Glutamatergic neuron (in vitro differentiated cells): ENCODE results near the gene ABCE1. TPM values are rescaled to one million over a fixed set of nuclear protein-coding genes. Genes with fewer than 3 reads are reported as not detected.

Experiments
- DNase-seq: peaks from one replicate; pipeline ENCODE4 v3.0.0; 2022
- H3K27ac Mint-ChIP-seq: one replicate; pipeline ENCODE4 v1.8.0; 2020; ENCODE audit warnings: mild to moderate bottlenecking, mixed read lengths, inconsistent platforms; ENCODE audit not compliant: unreplicated experiment
- H3K27me3 Mint-ChIP-seq: one replicate; pipeline ENCODE4 v1.8.0; 2020; ENCODE audit warnings: mild to moderate bottlenecking, moderate library complexity, mixed read lengths, inconsistent platforms; ENCODE audit not compliant: unreplicated experiment
- H3K36me3 Mint-ChIP-seq: one replicate; pipeline ENCODE4 v1.8.0; 2020; ENCODE audit warnings: mild to moderate bottlenecking, mixed read lengths, inconsistent platforms; ENCODE audit not compliant: unreplicated experiment
- H3K4me1 Mint-ChIP-seq: one replicate; pipeline ENCODE4 v1.8.0; 2020; ENCODE audit warnings: mild to moderate bottlenecking, low read depth, mixed read lengths, inconsistent platforms; ENCODE audit not compliant: unreplicated experiment
- H3K4me3 Mint-ChIP-seq: one replicate; pipeline ENCODE4 v1.8.0; 2020; ENCODE audit warnings: mild to moderate bottlenecking, mixed read lengths, inconsistent platforms; ENCODE audit not compliant: unreplicated experiment
- H3K9me3 Mint-ChIP-seq: one replicate; pipeline ENCODE4 v1.8.0; 2020; ENCODE audit warnings: mild to moderate bottlenecking, moderate library complexity, mixed read lengths, inconsistent platforms; ENCODE audit not compliant: unreplicated experiment
- CTCF ChIP-seq: fragments of 200-600 bp; sonication (generic); IDR thresholded peaks from one replicate; pipeline ENCODE4 v1.5.0; 2021; ENCODE audit not compliant: partially characterized antibody, unreplicated experiment
- total RNA-seq: library from RNA; stranded (reverse); fragmentation: NEBNext Ultra II Directional; extraction: Animal tissue kit (Norgen Biotek cat#: 25700); gene quantifications from one replicate; pipeline ENCODE4 v1.2.1, GENCODE V29; 2021; ENCODE audit not compliant: unreplicated experiment

The ABCE1 gene
- total RNA-seq, 1 donor from 2014 or later: 36.2 TPM

GRCh38 chr4:145171911-145172310, 73.8 kb downstream of the ABCE1 start:
- Mint-ChIP-seq H3K9me3 (no peaks in the 10 kb centered on the region), H3K4me1 (no peaks in the 10 kb centered on the region), H3K36me3 (no peaks in the 10 kb centered on the region), H3K27me3 (no peaks in the 10 kb centered on the region), H3K27ac (no peak overlapping the region), H3K4me3 (no peak overlapping the region)
- no peak for TF ChIP-seq CTCF
- DNase-seq: no peak

GRCh38 chr4:145176641-145177432, 78.7 kb downstream of the ABCE1 start:
- DNase-seq: no peak
- Mint-ChIP-seq H3K4me1 (peaks cover 7% of the 10 kb centered on the region), H3K27me3 (peaks cover 2% of the 10 kb centered on the region), H3K4me3 (no peak overlapping the region), H3K9me3 (peaks cover 5% of the 10 kb centered on the region), H3K27ac (no peak overlapping the region), H3K36me3 (peaks cover 4% of the 10 kb centered on the region)
- TF ChIP-seq CTCF: no peak

GRCh38 chr4:145177511-145177905, 79.4 kb downstream of the ABCE1 start:
- H3K27me3 Mint-ChIP-seq: peaks cover 2% of the 10 kb centered on the region
- no peak overlapping the region for H3K27ac Mint-ChIP-seq
- H3K9me3 Mint-ChIP-seq: peaks cover 5% of the 10 kb centered on the region
- no peak for TF ChIP-seq CTCF
- peaks cover 4% of the 10 kb centered on the region for H3K36me3 Mint-ChIP-seq
- no peak overlapping the region for H3K4me3 Mint-ChIP-seq
- DNase-seq: no peak
- H3K4me1 Mint-ChIP-seq: peaks cover 7% of the 10 kb centered on the region

GRCh38 chr4:145177906-145178538, 79.9 kb downstream of the ABCE1 start:
- Mint-ChIP-seq H3K4me1 (peaks cover 7% of the 10 kb centered on the region), H3K36me3 (peaks cover 4% of the 10 kb centered on the region), H3K9me3 (peaks cover 5% of the 10 kb centered on the region), H3K4me3 (peak overlapping the region; percentile 96), H3K27ac (no peak overlapping the region), H3K27me3 (peaks cover 2% of the 10 kb centered on the region)
- no peak for TF ChIP-seq CTCF
- no peak for DNase-seq

GRCh38 chr4:145178740-145179280, 80.7 kb downstream of the ABCE1 start:
- Mint-ChIP-seq H3K27me3 (peaks cover 2% of the 10 kb centered on the region), H3K4me3 (peak overlapping the region; percentile 96), H3K4me1 (peaks cover 7% of the 10 kb centered on the region), H3K36me3 (peaks cover 4% of the 10 kb centered on the region), H3K9me3 (peaks cover 5% of the 10 kb centered on the region), H3K27ac (peak overlapping the region; percentile 84)
- TF ChIP-seq CTCF: no peak
- no peak for DNase-seq
